Measurements from ENCODE around the gene AP1B1.

The AP1B1 gene

GRCh38 chr22:29328566-29329500, 59.5 kb downstream of the AP1B1 start:
- H3K9me3 ChIP-seq (ENCODE audit: control insufficient read depth, low read depth, low read length) = no peaks in the 10 kb centered on the region
- no peaks in the 10 kb centered on the region for H3K4me1 ChIP-seq (ENCODE audit: control insufficient read depth, low read depth, low read length)
- H3K36me3 ChIP-seq (ENCODE audit: control insufficient read depth, low read depth, low read length) = peaks cover 27% of the 10 kb centered on the region
- no peak overlapping the region for H3K27ac ChIP-seq (ENCODE audit: low read length)
- H3K9ac ChIP-seq (ENCODE audit: low read length) = no peak overlapping the region
- H3K4me3 ChIP-seq (ENCODE audit: low read length) = no peak overlapping the region
- H3K27me3 ChIP-seq (ENCODE audit: control insufficient read depth, insufficient read depth, low read length) = no peaks in the 10 kb centered on the region

GRCh38 chr22:29328055-29328454, 60.3 kb downstream of the AP1B1 start:
- no peaks in the 10 kb centered on the region for H3K4me1 ChIP-seq (ENCODE audit: control insufficient read depth, low read depth, low read length)
- no peak overlapping the region for H3K27ac ChIP-seq (ENCODE audit: low read length)
- H3K4me3 ChIP-seq (ENCODE audit: low read length) = no peak overlapping the region
- peaks cover 26% of the 10 kb centered on the region for H3K36me3 ChIP-seq (ENCODE audit: control insufficient read depth, low read depth, low read length)
- no peaks in the 10 kb centered on the region for H3K27me3 ChIP-seq (ENCODE audit: control insufficient read depth, insufficient read depth, low read length)
- no peak overlapping the region for H3K9ac ChIP-seq (ENCODE audit: low read length)
- H3K9me3 ChIP-seq (ENCODE audit: control insufficient read depth, low read depth, low read length) = no peaks in the 10 kb centered on the region

GRCh38 chr22:29327089-29327764, 61.1 kb downstream of the AP1B1 start:
- H3K27ac ChIP-seq (ENCODE audit: low read length) = no peak overlapping the region
- peaks cover 23% of the 10 kb centered on the region for H3K36me3 ChIP-seq (ENCODE audit: control insufficient read depth, low read depth, low read length)
- no peaks in the 10 kb centered on the region for H3K27me3 ChIP-seq (ENCODE audit: control insufficient read depth, insufficient read depth, low read length)
- H3K9me3 ChIP-seq (ENCODE audit: control insufficient read depth, low read depth, low read length) = no peaks in the 10 kb centered on the region
- no peak overlapping the region for H3K4me3 ChIP-seq (ENCODE audit: low read length)
- H3K9ac ChIP-seq (ENCODE audit: low read length) = no peak overlapping the region
- no peaks in the 10 kb centered on the region for H3K4me1 ChIP-seq (ENCODE audit: control insufficient read depth, low read depth, low read length)

GRCh38 chr22:29326481-29326880, 61.9 kb downstream of the AP1B1 start:
- Histone ChIP-seq H3K36me3 (ENCODE audit: control insufficient read depth, low read depth, low read length) (peaks cover 23% of the 10 kb centered on the region), H3K9ac (ENCODE audit: low read length) (no peak overlapping the region), H3K27ac (ENCODE audit: low read length) (no peak overlapping the region), H3K4me1 (ENCODE audit: control insufficient read depth, low read depth, low read length) (no peaks in the 10 kb centered on the region), H3K27me3 (ENCODE audit: control insufficient read depth, insufficient read depth, low read length) (no peaks in the 10 kb centered on the region), H3K9me3 (ENCODE audit: control insufficient read depth, low read depth, low read length) (no peaks in the 10 kb centered on the region), H3K4me3 (ENCODE audit: low read length) (no peak overlapping the region)

GRCh38 chr22:29325785-29326315, 62.5 kb downstream of the AP1B1 start:
- no peaks in the 10 kb centered on the region for H3K4me1 ChIP-seq (ENCODE audit: control insufficient read depth, low read depth, low read length)
- no peaks in the 10 kb centered on the region for H3K9me3 ChIP-seq (ENCODE audit: control insufficient read depth, low read depth, low read length)
- no peak overlapping the region for H3K4me3 ChIP-seq (ENCODE audit: low read length)
- no peak overlapping the region for H3K27ac ChIP-seq (ENCODE audit: low read length)
- H3K9ac ChIP-seq (ENCODE audit: low read length) = no peak overlapping the region
- H3K36me3 ChIP-seq (ENCODE audit: control insufficient read depth, low read depth, low read length) = peaks cover 23% of the 10 kb centered on the region
- H3K27me3 ChIP-seq (ENCODE audit: control insufficient read depth, insufficient read depth, low read length) = no peaks in the 10 kb centered on the region

- Histone ChIP-seq H3K9ac (ENCODE audit: low read length) (no peak overlapping the region), H3K4me1 (ENCODE audit: control insufficient read depth, low read depth, low read length) (no peaks in the 10 kb centered on the region), H3K27ac (ENCODE audit: low read length) (no peak overlapping the region)
Measured at GRCh38 chr22:29325356-29325755, 63.0 kb downstream of the AP1B1 start.

GRCh38 chr22:29323641-29324040, 64.7 kb downstream of the AP1B1 start:
- Histone ChIP-seq H3K36me3 (ENCODE audit: control insufficient read depth, low read depth, low read length) (peaks cover 9% of the 10 kb centered on the region), H3K27me3 (ENCODE audit: control insufficient read depth, insufficient read depth, low read length) (no peaks in the 10 kb centered on the region), H3K4me1 (ENCODE audit: control insufficient read depth, low read depth, low read length) (no peaks in the 10 kb centered on the region), H3K9me3 (ENCODE audit: control insufficient read depth, low read depth, low read length) (no peaks in the 10 kb centered on the region), H3K27ac (ENCODE audit: low read length) (no peak overlapping the region), H3K9ac (ENCODE audit: low read length) (no peak overlapping the region), H3K4me3 (ENCODE audit: low read length) (no peak overlapping the region)

More at GRCh38 chr22:29325356-29325755, 63.0 kb downstream of the AP1B1 start:
- Histone ChIP-seq H3K36me3 (ENCODE audit: control insufficient read depth, low read depth, low read length) (peaks cover 21% of the 10 kb centered on the region), H3K27me3 (ENCODE audit: control insufficient read depth, insufficient read depth, low read length) (no peaks in the 10 kb centered on the region), H3K9me3 (ENCODE audit: control insufficient read depth, low read depth, low read length) (no peaks in the 10 kb centered on the region), H3K4me3 (ENCODE audit: low read length) (no peak overlapping the region)

GRCh38 chr22:29320546-29320945, 67.8 kb downstream of the AP1B1 start:
- no peak overlapping the region for H3K9ac ChIP-seq (ENCODE audit: low read length)
- no peaks in the 10 kb centered on the region for H3K36me3 ChIP-seq (ENCODE audit: control insufficient read depth, low read depth, low read length)
- H3K4me1 ChIP-seq (ENCODE audit: control insufficient read depth, low read depth, low read length) = no peaks in the 10 kb centered on the region
- H3K27me3 ChIP-seq (ENCODE audit: control insufficient read depth, insufficient read depth, low read length) = peaks cover 20% of the 10 kb centered on the region
- no peaks in the 10 kb centered on the region for H3K9me3 ChIP-seq (ENCODE audit: control insufficient read depth, low read depth, low read length)
- H3K4me3 ChIP-seq (ENCODE audit: low read length) = no peak overlapping the region
- H3K27ac ChIP-seq (ENCODE audit: low read length) = no peak overlapping the region

- H3K4me3 ChIP-seq (ENCODE audit: low read length) = no peak overlapping the region
- no peaks in the 10 kb centered on the region for H3K4me1 ChIP-seq (ENCODE audit: control insufficient read depth, low read depth, low read length)
- no peak overlapping the region for H3K27ac ChIP-seq (ENCODE audit: low read length)
- no peak overlapping the region for H3K9ac ChIP-seq (ENCODE audit: low read length)
- no peaks in the 10 kb centered on the region for H3K36me3 ChIP-seq (ENCODE audit: control insufficient read depth, low read depth, low read length)
- no peaks in the 10 kb centered on the region for H3K9me3 ChIP-seq (ENCODE audit: control insufficient read depth, low read depth, low read length)
- H3K27me3 ChIP-seq (ENCODE audit: control insufficient read depth, insufficient read depth, low read length) = peaks cover 34% of the 10 kb centered on the region
Measured at GRCh38 chr22:29319072-29319471, 69.3 kb downstream of the AP1B1 start.

GRCh38 chr22:29317827-29318454, 70.4 kb downstream of the AP1B1 start:
- H3K4me3 ChIP-seq (ENCODE audit: low read length) = no peak overlapping the region
- no peaks in the 10 kb centered on the region for H3K36me3 ChIP-seq (ENCODE audit: control insufficient read depth, low read depth, low read length)
- H3K9ac ChIP-seq (ENCODE audit: low read length) = no peak overlapping the region
- no peak overlapping the region for H3K27ac ChIP-seq (ENCODE audit: low read length)
- H3K27me3 ChIP-seq (ENCODE audit: control insufficient read depth, insufficient read depth, low read length) = peaks cover 46% of the 10 kb centered on the region
- H3K4me1 ChIP-seq (ENCODE audit: control insufficient read depth, low read depth, low read length) = no peaks in the 10 kb centered on the region
- no peaks in the 10 kb centered on the region for H3K9me3 ChIP-seq (ENCODE audit: control insufficient read depth, low read depth, low read length)

GRCh38 chr22:29316141-29316828, 72.1 kb downstream of the AP1B1 start:
- H3K36me3 ChIP-seq (ENCODE audit: control insufficient read depth, low read depth, low read length) = no peaks in the 10 kb centered on the region
- H3K4me3 ChIP-seq (ENCODE audit: low read length) = no peak overlapping the region
- H3K27me3 ChIP-seq (ENCODE audit: control insufficient read depth, insufficient read depth, low read length) = peaks cover 52% of the 10 kb centered on the region
- H3K9me3 ChIP-seq (ENCODE audit: control insufficient read depth, low read depth, low read length) = no peaks in the 10 kb centered on the region
- no peak overlapping the region for H3K9ac ChIP-seq (ENCODE audit: low read length)
- no peak overlapping the region for H3K27ac ChIP-seq (ENCODE audit: low read length)
- H3K4me1 ChIP-seq (ENCODE audit: control insufficient read depth, low read depth, low read length) = no peaks in the 10 kb centered on the region

Measured in iPS-18a (cell line).